IPS DF 4.7 (cell line): ENCODE results near the gene KBTBD12.

Experiments
- DNase-seq: peaks from one replicate; pipeline ENCODE4 v3.0.0-alpha.2; 2013; ENCODE audit warnings: low spot score; ENCODE audit errors: extremely low read depth

KBTBD12 gene

GRCh38 chr3:127951276-127951675, 36.2 kb downstream of the KBTBD12 start:
- no peak for DNase-seq

GRCh38 chr3:127953091-127954035, 38.3 kb downstream of the KBTBD12 start:
- DNase-seq: no peak

GRCh38 chr3:127954640-127955039, 39.6 kb downstream of the KBTBD12 start:
- DNase-seq: no peak

- no peak for DNase-seq
These were observed 40.7 kb downstream of the KBTBD12 start for GRCh38 chr3:127955728-127956127.

GRCh38 chr3:127959041-127959440, 44.0 kb downstream of the KBTBD12 start:
- no peak for DNase-seq

GRCh38 chr3:127959873-127960272, 44.8 kb downstream of the KBTBD12 start:
- DNase-seq: peak; percentile 11

GRCh38 chr3:127960421-127960965, 45.5 kb downstream of the KBTBD12 start:
- no peak for DNase-seq

- DNase-seq: no peak
These were observed 46.1 kb downstream of the KBTBD12 start for GRCh38 chr3:127961124-127961523.

- no peak for DNase-seq
These were observed 46.9 kb downstream of the KBTBD12 start for GRCh38 chr3:127961963-127962362.

- DNase-seq: no peak
These were observed 47.9 kb downstream of the KBTBD12 start for GRCh38 chr3:127962937-127963336.

GRCh38 chr3:127964053-127964452, 49.0 kb downstream of the KBTBD12 start:
- DNase-seq: no peak

GRCh38 chr3:127964816-127965215, 49.8 kb downstream of the KBTBD12 start:
- DNase-seq: no peak

GRCh38 chr3:127967316-127967715, 52.3 kb downstream of the KBTBD12 start:
- no peak for DNase-seq

GRCh38 chr3:127970966-127971592, 56.0 kb downstream of the KBTBD12 start:
- DNase-seq: peak; percentile 49

- DNase-seq: no peak
These were observed 59.2 kb downstream of the KBTBD12 start for GRCh38 chr3:127974226-127974625.

GRCh38 chr3:127975153-127976029, 60.4 kb downstream of the KBTBD12 start:
- DNase-seq: no peak

GRCh38 chr3:127978636-127979035, 63.6 kb downstream of the KBTBD12 start:
- no peak for DNase-seq

GRCh38 chr3:127979473-127979872, 64.4 kb downstream of the KBTBD12 start:
- no peak for DNase-seq

GRCh38 chr3:127981097-127981496, 66.1 kb downstream of the KBTBD12 start:
- no peak for DNase-seq

- no peak for DNase-seq
These were observed 67.1 kb downstream of the KBTBD12 start for GRCh38 chr3:127982155-127982554.

- DNase-seq: no peak
These were observed 69.4 kb downstream of the KBTBD12 start for GRCh38 chr3:127984241-127984975.
